Nephron progenitor cell (in vitro differentiated cells): ENCODE data around the gene PRKAG2.
"Not testable (repeated sequence)": the region's sequence is repeated elsewhere in the genome, so short reads cannot be mapped to it uniquely, and the experiment has no call there.

Experiments used
- DNase-seq: peaks from one replicate; pipeline ENCODE4 v3.0.0; 2021
- H3K27ac Mint-ChIP-seq: 2 replicates; pipeline ENCODE4 v1.8.0; 2021; ENCODE audit warnings: mild to moderate bottlenecking, moderate library complexity, mixed read lengths
- H3K27me3 Mint-ChIP-seq: 2 replicates; pipeline ENCODE4 v1.8.0; 2021; ENCODE audit warnings: mild to moderate bottlenecking, low read depth, mixed read lengths; ENCODE audit not compliant: poor library complexity
- H3K36me3 Mint-ChIP-seq: 2 replicates; pipeline ENCODE4 v1.8.0; 2021; ENCODE audit warnings: low read depth, mixed read lengths
- H3K4me1 Mint-ChIP-seq: 2 replicates; pipeline ENCODE4 v1.8.0; 2021; ENCODE audit warnings: mixed read lengths
- H3K4me3 Mint-ChIP-seq: 2 replicates; pipeline ENCODE4 v1.8.0; 2021; ENCODE audit warnings: mild to moderate bottlenecking, moderate library complexity, mixed read lengths
- H3K9me3 Mint-ChIP-seq: 2 replicates; pipeline ENCODE4 v1.8.0; 2021; ENCODE audit warnings: mild to moderate bottlenecking, moderate library complexity, mixed read lengths
- TF ChIP-seq, protein P1 (sequence below): fragments of 200-600 bp; sonication (generic); IDR thresholded peaks from 2 replicates; pipeline ENCODE4 v1.5.0; 2021; ENCODE audit warnings: antibody characterized with exemption

PRKAG2 gene

DNA sequence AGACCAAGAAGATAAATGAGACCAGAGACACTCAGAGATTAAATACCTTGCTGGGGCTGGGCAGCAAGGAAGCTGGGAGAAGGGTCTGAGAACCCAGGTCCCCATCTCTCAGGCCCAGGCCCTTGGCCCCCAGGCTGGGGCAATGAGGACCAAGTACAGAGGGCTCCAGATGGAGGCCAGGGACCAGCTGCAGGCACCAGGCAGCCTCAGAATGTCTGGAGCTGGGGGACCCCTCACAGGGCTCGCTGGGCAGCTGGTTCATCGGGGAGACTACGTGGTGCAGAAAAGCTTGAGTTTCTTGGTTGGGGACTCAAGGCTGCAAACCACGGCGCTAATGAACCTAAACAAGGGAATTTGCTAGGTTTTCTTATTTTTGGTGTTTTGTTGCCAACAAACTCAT, 75.6 kb downstream of the PRKAG2 start:
- DNase-seq = no peak
- Mint-ChIP-seq H3K4me3 (no peak overlapping the region), H3K36me3 (no peaks in the 10 kb centered on the region), H3K4me1 (peaks cover 23% of the 10 kb centered on the region), H3K27me3 (peaks cover 29% of the 10 kb centered on the region), H3K27ac (no peak overlapping the region), H3K9me3 (peaks cover 4% of the 10 kb centered on the region)
- TF ChIP-seq, protein P1, sequence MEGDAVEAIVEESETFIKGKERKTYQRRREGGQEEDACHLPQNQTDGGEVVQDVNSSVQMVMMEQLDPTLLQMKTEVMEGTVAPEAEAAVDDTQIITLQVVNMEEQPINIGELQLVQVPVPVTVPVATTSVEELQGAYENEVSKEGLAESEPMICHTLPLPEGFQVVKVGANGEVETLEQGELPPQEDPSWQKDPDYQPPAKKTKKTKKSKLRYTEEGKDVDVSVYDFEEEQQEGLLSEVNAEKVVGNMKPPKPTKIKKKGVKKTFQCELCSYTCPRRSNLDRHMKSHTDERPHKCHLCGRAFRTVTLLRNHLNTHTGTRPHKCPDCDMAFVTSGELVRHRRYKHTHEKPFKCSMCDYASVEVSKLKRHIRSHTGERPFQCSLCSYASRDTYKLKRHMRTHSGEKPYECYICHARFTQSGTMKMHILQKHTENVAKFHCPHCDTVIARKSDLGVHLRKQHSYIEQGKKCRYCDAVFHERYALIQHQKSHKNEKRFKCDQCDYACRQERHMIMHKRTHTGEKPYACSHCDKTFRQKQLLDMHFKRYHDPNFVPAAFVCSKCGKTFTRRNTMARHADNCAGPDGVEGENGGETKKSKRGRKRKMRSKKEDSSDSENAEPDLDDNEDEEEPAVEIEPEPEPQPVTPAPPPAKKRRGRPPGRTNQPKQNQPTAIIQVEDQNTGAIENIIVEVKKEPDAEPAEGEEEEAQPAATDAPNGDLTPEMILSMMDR = no peak

DNA sequence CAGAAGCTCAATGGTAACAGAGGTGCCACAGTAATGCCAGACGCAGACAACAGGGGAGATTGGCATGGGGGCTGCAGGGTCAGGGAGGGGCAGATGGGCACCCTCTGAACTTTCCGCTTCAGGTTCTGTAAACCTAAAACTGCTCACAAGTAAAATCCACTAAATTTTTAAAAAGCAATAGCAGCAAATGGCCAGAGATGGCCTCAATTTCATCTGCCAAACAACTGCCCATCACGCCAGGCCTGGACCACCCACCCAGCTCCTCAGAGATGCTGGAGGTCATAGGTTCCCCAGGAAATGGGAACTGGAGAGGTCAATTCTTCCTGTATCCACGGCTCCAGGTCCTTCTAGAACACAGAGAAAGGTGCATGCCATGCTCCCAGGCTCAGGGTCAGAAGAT, 76.1 kb downstream of the PRKAG2 start:
- DNase-seq = no peak
- H3K9me3 Mint-ChIP-seq = peaks cover 4% of the 10 kb centered on the region
- H3K27me3 Mint-ChIP-seq = peaks cover 31% of the 10 kb centered on the region
- no peak overlapping the region for H3K4me3 Mint-ChIP-seq
- peaks cover 24% of the 10 kb centered on the region for H3K4me1 Mint-ChIP-seq
- TF ChIP-seq, protein P1 = no peak
- no peak overlapping the region for H3K27ac Mint-ChIP-seq
- no peaks in the 10 kb centered on the region for H3K36me3 Mint-ChIP-seq

DNA sequence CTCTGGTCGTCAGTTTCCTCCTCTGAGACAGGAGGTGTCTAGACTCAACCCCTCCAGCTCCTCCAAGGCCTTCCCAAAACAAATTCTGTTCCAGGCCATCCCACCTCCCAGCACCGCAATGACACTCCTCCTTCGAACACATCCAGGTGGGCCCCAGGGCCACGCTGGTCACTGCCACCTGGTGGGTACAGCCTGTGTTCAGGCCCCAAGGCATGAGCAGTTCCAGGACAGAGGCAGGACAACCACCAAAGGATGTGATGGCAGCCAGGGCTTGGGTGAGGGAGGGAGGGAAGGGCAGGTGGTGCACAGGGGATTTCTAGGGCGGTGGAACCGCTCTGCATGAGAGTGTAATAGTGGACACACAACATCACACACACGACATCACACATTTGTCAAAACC, 76.5 kb downstream of the PRKAG2 start:
- Mint-ChIP-seq H3K36me3 (no peaks in the 10 kb centered on the region), H3K27ac (no peak overlapping the region), H3K4me3 (no peak overlapping the region), H3K4me1 (peaks cover 28% of the 10 kb centered on the region), H3K27me3 (peaks cover 31% of the 10 kb centered on the region), H3K9me3 (peaks cover 4% of the 10 kb centered on the region)
- DNase-seq = no peak
- TF ChIP-seq, protein P1 = no peak

DNA sequence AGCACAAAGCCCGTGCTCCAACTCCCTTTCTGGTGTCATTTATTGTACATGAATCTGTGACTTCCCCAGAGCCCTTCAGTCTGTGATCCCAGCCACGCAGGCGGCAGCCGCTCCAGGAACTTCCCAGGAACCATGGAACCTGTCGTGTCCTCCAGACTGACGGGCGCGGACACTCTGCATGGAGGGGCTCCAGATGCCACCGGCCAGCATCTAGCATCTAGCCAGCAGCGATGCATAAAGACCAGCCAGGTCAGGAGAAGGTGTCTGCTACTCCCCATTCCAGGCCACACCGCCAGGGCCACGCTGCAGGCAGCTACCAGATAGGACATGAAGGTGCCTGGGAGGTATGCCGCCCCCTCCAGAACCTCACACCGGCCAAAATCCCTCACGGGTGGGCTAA, 77.4 kb downstream of the PRKAG2 start:
- no peak for DNase-seq
- H3K27ac Mint-ChIP-seq = no peak overlapping the region

DNA sequence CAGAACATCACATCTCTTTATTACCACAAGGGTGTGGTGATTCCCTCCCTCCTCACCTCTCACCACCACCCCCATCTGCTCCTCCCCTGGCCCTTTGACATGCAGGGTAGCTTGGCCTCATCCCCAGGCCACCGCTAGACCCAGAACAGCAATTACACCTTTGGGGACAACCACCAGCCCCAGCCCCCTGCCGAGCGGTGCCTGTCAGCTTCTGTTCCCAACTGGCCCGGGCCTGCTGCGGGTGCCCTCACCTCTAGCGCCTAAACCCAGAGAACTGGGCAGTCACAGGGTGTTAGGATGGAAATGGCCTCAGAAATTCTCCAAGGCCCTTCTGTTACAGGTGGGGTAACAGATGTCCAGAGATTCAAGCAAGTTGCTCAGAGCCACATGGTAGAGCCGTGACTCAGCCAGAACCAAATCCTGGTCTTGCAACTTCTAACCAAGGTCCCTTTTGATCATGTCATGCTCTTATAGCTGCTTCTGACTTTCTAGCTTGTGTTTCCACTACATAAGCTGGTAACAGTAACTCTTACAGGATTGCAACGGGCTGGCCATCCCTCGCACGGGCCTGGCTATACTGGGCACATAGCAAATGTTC, 78.0 kb downstream of the PRKAG2 start:
- DNase-seq = no peak
- no peaks in the 10 kb centered on the region for H3K9me3 Mint-ChIP-seq
- peaks cover 23% of the 10 kb centered on the region for H3K27me3 Mint-ChIP-seq
- H3K36me3 Mint-ChIP-seq = no peaks in the 10 kb centered on the region
- TF ChIP-seq, protein P1 = no peak
- H3K27ac Mint-ChIP-seq = no peak overlapping the region
- H3K4me1 Mint-ChIP-seq = peaks cover 43% of the 10 kb centered on the region
- H3K4me3 Mint-ChIP-seq = no peak overlapping the region

More for the DNA sequence above, 77.4 kb downstream of the PRKAG2 start:
- no peaks in the 10 kb centered on the region for H3K36me3 Mint-ChIP-seq
- no peaks in the 10 kb centered on the region for H3K9me3 Mint-ChIP-seq
- TF ChIP-seq, protein P1 = no peak
- peaks cover 25% of the 10 kb centered on the region for H3K27me3 Mint-ChIP-seq
- peaks cover 37% of the 10 kb centered on the region for H3K4me1 Mint-ChIP-seq
- H3K4me3 Mint-ChIP-seq = no peak overlapping the region

DNA sequence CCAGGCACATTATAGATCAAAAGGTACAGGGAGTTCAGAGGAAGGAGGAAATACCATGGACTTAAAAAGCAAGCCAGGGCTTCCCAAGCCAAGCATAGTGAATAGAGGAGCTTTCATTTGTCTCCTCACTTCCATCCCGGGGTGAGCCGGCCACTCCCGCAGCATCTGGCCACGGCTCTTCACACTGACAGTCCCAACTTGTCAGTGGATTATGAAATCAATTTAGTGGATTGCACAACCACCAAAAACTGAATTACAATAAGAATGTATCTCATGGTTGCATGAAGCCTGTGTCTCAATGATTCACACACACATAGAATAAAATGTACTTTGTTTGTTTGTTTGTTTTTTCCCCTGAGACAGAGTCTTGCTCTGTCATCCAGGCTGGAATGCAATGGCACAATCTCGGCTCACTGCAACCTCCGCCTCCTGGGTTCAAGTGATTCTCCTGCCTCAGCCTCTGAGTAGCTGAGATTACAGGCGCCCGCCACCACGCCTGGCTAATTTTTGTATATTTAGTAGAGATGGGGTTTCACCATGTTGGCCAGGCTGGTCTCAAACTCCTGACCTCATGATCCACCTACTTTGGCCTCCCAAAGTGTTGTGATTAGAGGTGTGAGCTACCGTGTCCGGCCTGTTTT, 79.1 kb downstream of the PRKAG2 start:
- not testable (repeated sequence) for H3K4me3 Mint-ChIP-seq, DNase-seq, H3K36me3 Mint-ChIP-seq, H3K9me3 Mint-ChIP-seq, H3K27ac Mint-ChIP-seq
- Mint-ChIP-seq H3K4me1 (peaks cover 54% of the 10 kb centered on the region), H3K27me3 (peaks cover 17% of the 10 kb centered on the region)
